A673 (cell line): Measurements from ENCODE around the gene OTUD6A.

Experiments
- CTCF ChIP-seq: fragments of 300-800, 200-600 bp; sonication (generic); conservative IDR thresholded peaks from 2 replicates; pipeline ENCODE4 v1.5.1; 2017; ENCODE audit warnings: low read depth, mild to moderate bottlenecking, antibody characterized with exemption, low read length, moderate library complexity, mixed read lengths
- EZH2 ChIP-seq: fragments of 200-600 bp; sonication (generic); IDR thresholded peaks from 2 replicates; pipeline ENCODE4 v1.6.1; 2017; ENCODE audit warnings: borderline replicate concordance, low read depth, mild to moderate bottlenecking, mixed read lengths, antibody characterized with exemption, low read length; ENCODE audit not compliant: poor library complexity, severe bottlenecking

DNA sequence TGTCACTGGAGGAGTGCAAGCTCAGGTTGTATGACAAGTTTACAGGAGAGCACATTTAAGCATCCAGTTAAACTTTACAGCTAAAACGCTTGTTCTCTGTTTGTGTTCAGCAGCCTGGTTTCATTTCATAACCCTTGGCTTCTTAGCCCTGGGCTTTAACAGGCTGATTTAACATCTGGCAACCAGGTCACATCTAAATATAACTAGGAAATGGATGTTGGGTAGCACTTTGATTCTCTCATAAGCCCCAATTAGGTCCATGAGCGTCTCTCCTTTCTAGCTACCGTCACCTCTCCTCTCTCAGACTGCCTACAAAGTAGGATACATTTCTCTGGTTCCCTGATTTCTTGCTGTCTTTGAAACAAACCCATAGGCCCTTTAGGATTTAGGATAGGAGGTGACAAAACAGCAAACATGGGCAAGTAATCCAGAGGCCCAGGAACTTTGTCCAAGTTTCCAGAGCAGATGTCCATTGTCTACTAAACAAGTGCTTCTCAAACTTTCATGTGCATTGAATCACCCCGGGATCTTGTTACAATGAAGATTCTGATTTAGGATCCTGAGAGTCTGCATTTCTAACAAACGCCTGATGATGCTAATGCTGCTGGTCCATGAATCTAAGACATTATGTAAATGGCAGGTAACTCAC, 22.5 kb downstream of the OTUD6A start:
- TF ChIP-seq CTCF (no peak), EZH2 (no peak)
